Gastroesophageal sphincter (tissue), 4 donors: ENCODE results near the gene IL1A. TPM values are rescaled to one million over a fixed set of nuclear protein-coding genes. Genes with fewer than 3 reads are reported as not detected.

Experiments
- ATAC-seq: fragments of 150-250 bp; one replicate; pipeline ENCODE4 v1.9.1; 2016; ENCODE audit warnings: mild to moderate bottlenecking, moderate library complexity
- H3K27ac ChIP-seq, 4 donors: fragments of 200-600 bp; sonication (generic) in 3 of 4; 1 replicate in 3 of 4; 2 replicates in 1 of 4; pipeline ENCODE4 v1.5.1; 2016 to 2019
- H3K27me3 ChIP-seq: fragments of 200-600 bp; sonication (generic); one replicate; pipeline ENCODE4 v1.5.1; 2019
- H3K36me3 ChIP-seq, 2 donors: fragments of 200-600 bp; sonication (generic); one replicate each; pipeline ENCODE4 v1.5.1; 2019; ENCODE audit warnings: control low read depth in 1 of 2
- H3K4me1 ChIP-seq, 3 donors: fragments of 200-600 bp; sonication (generic); 1 replicate in 2 of 3; 2 replicates in 1 of 3; pipeline ENCODE4 v1.5.1; 2016 to 2019; ENCODE audit warnings: control low read depth in 2 of 3
- H3K4me3 ChIP-seq, 2 donors: fragments of 200-600 bp; sonication (generic); one replicate each; pipeline ENCODE4 v1.5.1; 2019; ENCODE audit warnings: mild to moderate bottlenecking in 1 of 2, moderate library complexity in 1 of 2
- H3K9me3 ChIP-seq, 3 donors: fragments of 200-600 bp; sonication (generic); one replicate each; pipeline ENCODE4 v1.5.1; 2017 to 2019; ENCODE audit warnings: control low read depth in 2 of 3
- CTCF ChIP-seq, 4 experiments: fragments of 200-600 bp in 2 of 4; fragments of 450-650 bp in 2 of 4; sonication (generic) in 1 of 4; IDR thresholded peaks; one replicate each; pipeline ENCODE4 v1.5.1; 2017 to 2019; ENCODE audit warnings: antibody characterized with exemption in 4 of 4, mild to moderate bottlenecking in 2 of 4, moderate library complexity in 2 of 4
- EP300 ChIP-seq: sonication (generic); formaldehyde crosslinking; IDR thresholded peaks from one replicate; pipeline ENCODE4 v1.6.1; 2017; ENCODE audit warnings: antibody characterized with exemption, mild to moderate bottlenecking
- POLR2A ChIP-seq, 2 donors: fragments of 450-650 bp; IDR thresholded peaks; one replicate each; pipeline ENCODE4 v1.6.1; 2017; ENCODE audit warnings: antibody characterized with exemption in 2 of 2, mild to moderate bottlenecking in 2 of 2, moderate library complexity in 1 of 2
- POLR2AphosphoS5 ChIP-seq: sonication (generic); formaldehyde crosslinking; IDR thresholded peaks from one replicate; pipeline ENCODE4 v1.6.1; 2017; ENCODE audit warnings: antibody characterized with exemption
- WGBS, 2 donors: methylation state at CpG; one replicate each; pipeline ENCODE4 v1.1.5; 2018; ENCODE audit warnings: low coverage in 1 of 2; 5-methylcytosine and 5-hydroxymethylcytosine counted together
- total RNA-seq, 4 donors: library from RNA; depleted of rRNA; stranded (reverse); fragments of >200 nt; gene quantifications; one replicate each; pipeline ENCODE4 v1.1.0, GENCODE V29; 2016

The IL1A gene
- total RNA-seq, 4 donors from 2014 or later: not detected

GRCh38 chr2:112774536-112775285 lies 9.6 kb downstream of the IL1A start:
- no peaks in the 10 kb centered on the region for H3K9me3 ChIP-seq
- no peak for ATAC-seq
- no peak for TF ChIP-seq POLR2AphosphoS5
- TF ChIP-seq CTCF (IDR thresholded peaks at IDR 0.05): no peak
- no peak for TF ChIP-seq POLR2A (IDR thresholded peaks at IDR 0.05)
- TF ChIP-seq EP300: no peak
- no peaks in the 10 kb centered on the region for H3K36me3 ChIP-seq
- no peak overlapping the region for H3K4me3 ChIP-seq
- no peak overlapping the region for H3K27ac ChIP-seq
- no peaks in the 10 kb centered on the region for H3K4me1 ChIP-seq
- WGBS, 2 donors: 92 to 100% methylated on average over 2 to 3 of the region's 3 CpGs
- H3K27me3 ChIP-seq: no peaks in the 10 kb centered on the region

- Histone ChIP-seq H3K9me3 (no peaks in the 10 kb centered on the region), H3K4me3 (no peak overlapping the region), H3K4me1 (no peaks in the 10 kb centered on the region), H3K36me3 (no peaks in the 10 kb centered on the region), H3K27me3 (no peaks in the 10 kb centered on the region), H3K27ac (no peak overlapping the region)
- ATAC-seq: no peak
- 60 to 88% methylated on average over 2 of the region's 2 CpGs for WGBS, 2 donors
- TF ChIP-seq POLR2AphosphoS5 (no peak), POLR2A (IDR thresholded peaks at IDR 0.05) (no peak), CTCF (IDR thresholded peaks at IDR 0.05) (no peak), EP300 (no peak)
Measured at GRCh38 chr2:112773556-112773955, 10.7 kb downstream of the IL1A start.

- 56 to 100% methylated on average over 1 to 2 of the region's 2 CpGs for WGBS, 2 donors
- Histone ChIP-seq H3K27ac (no peak overlapping the region), H3K27me3 (no peaks in the 10 kb centered on the region), H3K9me3 (no peaks in the 10 kb centered on the region), H3K36me3 (no peaks in the 10 kb centered on the region), H3K4me1 (no peaks in the 10 kb centered on the region), H3K4me3 (no peak overlapping the region)
- TF ChIP-seq CTCF (IDR thresholded peaks at IDR 0.05) (no peak), EP300 (no peak), POLR2AphosphoS5 (no peak), POLR2A (IDR thresholded peaks at IDR 0.05) (no peak)
- ATAC-seq: no peak
Measured at GRCh38 chr2:112772911-112773475, 11.3 kb downstream of the IL1A start.

- no peaks in the 10 kb centered on the region for H3K36me3 ChIP-seq
- no peaks in the 10 kb centered on the region for H3K4me1 ChIP-seq
- H3K27me3 ChIP-seq: no peaks in the 10 kb centered on the region
- ATAC-seq: no peak
- H3K4me3 ChIP-seq: no peak overlapping the region
- no peaks in the 10 kb centered on the region for H3K9me3 ChIP-seq
- WGBS, 2 donors: 74 to 91% methylated on average over 4 of the region's 4 CpGs
- TF ChIP-seq EP300: no peak
- no peak for TF ChIP-seq CTCF (IDR thresholded peaks at IDR 0.05)
- no peak for TF ChIP-seq POLR2A (IDR thresholded peaks at IDR 0.05)
- no peak for TF ChIP-seq POLR2AphosphoS5
- no peak overlapping the region for H3K27ac ChIP-seq
Measured at GRCh38 chr2:112772322-112772721, 12.0 kb downstream of the IL1A start.

GRCh38 chr2:112768432-112768831 lies 15.9 kb downstream of the IL1A start:
- H3K36me3 ChIP-seq: no peaks in the 10 kb centered on the region
- no peak overlapping the region for H3K27ac ChIP-seq
- H3K9me3 ChIP-seq: no peaks in the 10 kb centered on the region
- no peak for TF ChIP-seq POLR2AphosphoS5
- TF ChIP-seq POLR2A (IDR thresholded peaks at IDR 0.05): no peak
- no peak for TF ChIP-seq CTCF (IDR thresholded peaks at IDR 0.05)
- no peak for TF ChIP-seq EP300
- H3K4me3 ChIP-seq: no peak overlapping the region
- no peaks in the 10 kb centered on the region for H3K27me3 ChIP-seq
- H3K4me1 ChIP-seq: peaks cover 0 to 17% (median 11%) of the 10 kb centered on the region in 3 donors
- ATAC-seq: no peak
- WGBS, 2 donors: 47 to 64% methylated on average over 1 of the region's 1 CpG
